ENCODE measurements around the gene ELF2. TPM values are rescaled to one million over a fixed set of nuclear protein-coding genes. Genes with fewer than 3 reads are reported as not detected.

ELF2 gene
- total RNA-seq, 1 experiment from 2014 or later, result 21.9 TPM

GRCh38 chr4:139142980-139143379, 34.0 kb downstream of the ELF2 start:
- intact Hi-C loops (cut with micrococcal nuclease; ENCODE audit: unreplicated experiment) (no loop called here), in situ Hi-C loops (cut with HindIII; ENCODE audit: low pct_unique_long_range_greater_than_20kb, low sequenced_read_pairs) (no loop called here)
- no peak overlapping the region for H3K27ac ChIP-seq (ENCODE audit: low read length)
- DNase-seq (ENCODE audit: low read depth, low spot score) (no peak), ATAC-seq (no peak)
- H3K4me1 ChIP-seq (ENCODE audit: control insufficient read depth, insufficient read depth, low read length), result no peaks in the 10 kb centered on the region
- no TSS peak for BruUV-seq (replicated peaks)
- no peaks in the 10 kb centered on the region for H3K27me3 ChIP-seq (ENCODE audit: control insufficient read depth, insufficient read depth, low read length)
- CTCF ChIA-PET, result no interaction called here
- H3K4me3 ChIP-seq (ENCODE audit: low read depth in 2 of 2, low read length in 2 of 2), result no peak overlapping the region
- no peaks in the 10 kb centered on the region for H3K36me3 ChIP-seq (ENCODE audit: control insufficient read depth, insufficient read depth, low read length)
- H3K9me3 ChIP-seq (ENCODE audit: control insufficient read depth, insufficient read depth, low read depth, low read length), result no peaks in the 10 kb centered on the region
- POLR2A ChIA-PET, result no interaction called here
- no peak for TF ChIP-seq SIN3A (IDR thresholded peaks at IDR 0.05; ENCODE audit: borderline replicate concordance, insufficient read depth, low read depth, low read length)
- TF ChIP-seq TCF7L2 (IDR thresholded peaks at IDR 0.05; ENCODE audit: low read depth, low read length), result no peak
- TF ChIP-seq REST (IDR thresholded peaks at IDR 0.05; ENCODE audit: insufficient read depth in 1 of 2, low read depth in 2 of 2, low read length in 1 of 2), result no peak
- no peak for TF ChIP-seq CTCF (IDR thresholded peaks at IDR 0.05)
- no peak for TF ChIP-seq POLR2AphosphoS5 (IDR thresholded peaks at IDR 0.05; ENCODE audit: low read depth, low read length)

- no peak for DNase-seq (ENCODE audit: low read depth, low spot score)
- ChIA-PET POLR2A (no interaction called here), CTCF (interaction anchor here (0.6 kb wide), 1 partner anchor 12 kb away, joined by 8 read pairs; no protein-coding TSS in a partner anchor)
- ATAC-seq, result no peak
- Histone ChIP-seq H3K9me3 (ENCODE audit: control insufficient read depth, insufficient read depth, low read depth, low read length) (no peaks in the 10 kb centered on the region), H3K4me1 (ENCODE audit: control insufficient read depth, insufficient read depth, low read length) (no peaks in the 10 kb centered on the region), H3K27me3 (ENCODE audit: control insufficient read depth, insufficient read depth, low read length) (no peaks in the 10 kb centered on the region), H3K27ac (ENCODE audit: low read length) (no peak overlapping the region), H3K4me3 (ENCODE audit: low read depth in 2 of 2, low read length in 2 of 2) (no peak overlapping the region), H3K36me3 (ENCODE audit: control insufficient read depth, insufficient read depth, low read length) (no peaks in the 10 kb centered on the region)
- BruUV-seq (replicated peaks), result no TSS peak
- in situ Hi-C loops (cut with HindIII; ENCODE audit: low pct_unique_long_range_greater_than_20kb, low sequenced_read_pairs), result no loop called here
- TF ChIP-seq POLR2AphosphoS5 (IDR thresholded peaks at IDR 0.05; ENCODE audit: low read depth, low read length) (no peak), SIN3A (IDR thresholded peaks at IDR 0.05; ENCODE audit: borderline replicate concordance, insufficient read depth, low read depth, low read length) (no peak), CTCF (IDR thresholded peaks at IDR 0.05) (no peak), TCF7L2 (IDR thresholded peaks at IDR 0.05; ENCODE audit: low read depth, low read length) (no peak), REST (IDR thresholded peaks at IDR 0.05; ENCODE audit: insufficient read depth in 1 of 2, low read depth in 2 of 2, low read length in 1 of 2) (no peak)
- intact Hi-C loops (cut with micrococcal nuclease; ENCODE audit: unreplicated experiment), result no loop called here
These were observed 34.9 kb downstream of the ELF2 start for GRCh38 chr4:139142087-139142486.

All from Panc1 (cell line).